ENCODE measurements around the gene SLC6A4. TPM values are rescaled to one million over a fixed set of nuclear protein-coding genes. Genes with fewer than 3 reads are reported as not detected.
"Not testable (repeated sequence)": the region's sequence is repeated elsewhere in the genome, so short reads cannot be mapped to it uniquely, and the experiment has no call there.

SLC6A4 gene
- polyA plus RNA-seq, 6 donors from 2014 or later = 0.10 to 0.16 (median 0.11) TPM; not detected in 3

- H3K27me3 Mint-ChIP-seq; ATAC-seq (ENCODE audit: low read depth in 2 of 2); DNase-seq; H3K9me3 Mint-ChIP-seq; H3K4me3 Mint-ChIP-seq: not testable (repeated sequence)
- Mint-ChIP-seq H3K27ac (peak overlapping the region in 1 of 6 donors; percentile 72), H3K36me3 (peaks cover 6 to 12% of the 10 kb centered on the region in 2 donors), H3K4me1 (peaks cover 10 to 22% (median 15%) of the 10 kb centered on the region in 3 donors)
These were observed 87.6 kb downstream of the SLC6A4 start for GRCh38 chr17:30147860-30148259.

Other genes with a start within 250 kb of the SLC6A4 start
- gene NSRP1, start 118.9 kb downstream of the SLC6A4 start, polyA plus RNA-seq (ENCODE audit: low read depth in 6 of 6) = 10 to 100 TPM; 26.2 to 42.8 (median 34.7) TPM
- gene BLMH, start 56.2 kb upstream of the SLC6A4 start, polyA plus RNA-seq (ENCODE audit: low read depth in 6 of 6) = 1 to 10 TPM in 5 of 6 donors, not detected in 1; 3.8 to 9.1 (median 5.3) TPM
- gene TMIGD1, start 98.4 kb upstream of the SLC6A4 start, polyA plus RNA-seq (ENCODE audit: low read depth in 6 of 6) = not detected
- 10 to 100 TPM in 1 of 6 donors, 1 to 10 TPM in 5; 3.7 to 10.8 (median 5.9) TPM for gene CPD, start 143.2 kb upstream of the SLC6A4 start, polyA plus RNA-seq (ENCODE audit: low read depth in 6 of 6)
- 10 to 100 TPM; 61.4 to 85.5 (median 70.3) TPM for gene GOSR1, start 241.7 kb upstream of the SLC6A4 start, polyA plus RNA-seq (ENCODE audit: low read depth in 6 of 6)

Data from naive B cell (primary cell).